Measurements from ENCODE around the gene SERPINB10. TPM values are rescaled to one million over a fixed set of nuclear protein-coding genes. Genes with fewer than 3 reads are reported as not detected.

Gene SERPINB10
- total RNA-seq, 1 donor from 2014 or later, result not detected

- FAIRE-seq (no peak), DNase-seq (ENCODE audit: low read depth) (no peak)
- no peaks in the 10 kb centered on the region for H3K27me3 ChIP-seq (ENCODE audit: insufficient read depth, low read length)
- no peak overlapping the region for H2AFZ ChIP-seq (ENCODE audit: low read depth, low read length)
- Mint-ChIP-seq H3K27me3 (ENCODE audit: low read depth, unreplicated experiment) (no peaks in the 10 kb centered on the region), H3K36me3 (ENCODE audit: low read depth, unreplicated experiment) (no peaks in the 10 kb centered on the region), H3K27ac (ENCODE audit: unreplicated experiment) (peak overlapping the region; percentile 63), H3K4me3 (ENCODE audit: unreplicated experiment) (no peak overlapping the region), H3K4me1 (ENCODE audit: low read depth, unreplicated experiment) (peaks cover 3% of the 10 kb centered on the region), H3K9me3 (ENCODE audit: unreplicated experiment) (peaks cover 3% of the 10 kb centered on the region)
- TF ChIP-seq EZH2 (IDR thresholded peaks at IDR 0.05; ENCODE audit: insufficient read depth, low read length) (no peak), CTCF (IDR thresholded peaks at IDR 0.05; ENCODE audit: insufficient read depth, low read depth, low read length) (no peak)
- H3K4me2 ChIP-seq (ENCODE audit: low read length), result peak overlapping the region; percentile 24
- H3K79me2 ChIP-seq (ENCODE audit: insufficient read depth, low read length), result no peaks in the 10 kb centered on the region
- no peaks in the 10 kb centered on the region for H3K4me1 ChIP-seq (ENCODE audit: insufficient read depth, low read length)
- H4K20me1 ChIP-seq (ENCODE audit: insufficient read depth, low read length), result no peaks in the 10 kb centered on the region
- no peaks in the 10 kb centered on the region for H3K36me3 ChIP-seq (ENCODE audit: insufficient read depth, low read length)
- no peaks in the 10 kb centered on the region for H3K9me3 ChIP-seq (ENCODE audit: insufficient read depth, low read depth, low read length)
- peak overlapping the region; percentile 57 for H3K27ac ChIP-seq (ENCODE audit: low read depth, low read length)
- no peak overlapping the region for H3K9ac ChIP-seq (ENCODE audit: low read length)
- H3K4me3 ChIP-seq (ENCODE audit: insufficient read depth, low read depth, low read length), result no peak overlapping the region
These were observed 38.4 kb upstream of the SERPINB10 start for GRCh38 chr18:63869374-63869773.

GRCh38 chr18:63869851-63870250, 37.9 kb upstream of the SERPINB10 start:
- H3K27ac ChIP-seq (ENCODE audit: low read depth, low read length), result peak overlapping the region; percentile 57
- peak; percentile 47 for FAIRE-seq

More at GRCh38 chr18:63869851-63870250, 37.9 kb upstream of the SERPINB10 start:
- H3K4me3 ChIP-seq (ENCODE audit: insufficient read depth, low read depth, low read length), result no peak overlapping the region
- no peaks in the 10 kb centered on the region for H3K9me3 ChIP-seq (ENCODE audit: insufficient read depth, low read depth, low read length)
- H3K4me1 ChIP-seq (ENCODE audit: insufficient read depth, low read length), result no peaks in the 10 kb centered on the region
- no peak overlapping the region for H3K9ac ChIP-seq (ENCODE audit: low read length)
- Mint-ChIP-seq H3K27me3 (ENCODE audit: low read depth, unreplicated experiment) (no peaks in the 10 kb centered on the region), H3K4me3 (ENCODE audit: unreplicated experiment) (no peak overlapping the region), H3K4me1 (ENCODE audit: low read depth, unreplicated experiment) (peaks cover 3% of the 10 kb centered on the region), H3K9me3 (ENCODE audit: unreplicated experiment) (peaks cover 3% of the 10 kb centered on the region), H3K27ac (ENCODE audit: unreplicated experiment) (peak overlapping the region; percentile 63), H3K36me3 (ENCODE audit: low read depth, unreplicated experiment) (no peaks in the 10 kb centered on the region)
- DNase-seq (ENCODE audit: low read depth), result no peak
- no peaks in the 10 kb centered on the region for H4K20me1 ChIP-seq (ENCODE audit: insufficient read depth, low read length)
- H3K27me3 ChIP-seq (ENCODE audit: insufficient read depth, low read length), result no peaks in the 10 kb centered on the region
- H3K79me2 ChIP-seq (ENCODE audit: insufficient read depth, low read length), result no peaks in the 10 kb centered on the region
- peak overlapping the region; percentile 24 for H3K4me2 ChIP-seq (ENCODE audit: low read length)
- TF ChIP-seq CTCF (IDR thresholded peaks at IDR 0.05; ENCODE audit: insufficient read depth, low read depth, low read length) (no peak), EZH2 (IDR thresholded peaks at IDR 0.05; ENCODE audit: insufficient read depth, low read length) (no peak)
- H2AFZ ChIP-seq (ENCODE audit: low read depth, low read length), result no peak overlapping the region
- no peaks in the 10 kb centered on the region for H3K36me3 ChIP-seq (ENCODE audit: insufficient read depth, low read length)
